Measurements from ENCODE around the gene HAUS7.

DNA sequence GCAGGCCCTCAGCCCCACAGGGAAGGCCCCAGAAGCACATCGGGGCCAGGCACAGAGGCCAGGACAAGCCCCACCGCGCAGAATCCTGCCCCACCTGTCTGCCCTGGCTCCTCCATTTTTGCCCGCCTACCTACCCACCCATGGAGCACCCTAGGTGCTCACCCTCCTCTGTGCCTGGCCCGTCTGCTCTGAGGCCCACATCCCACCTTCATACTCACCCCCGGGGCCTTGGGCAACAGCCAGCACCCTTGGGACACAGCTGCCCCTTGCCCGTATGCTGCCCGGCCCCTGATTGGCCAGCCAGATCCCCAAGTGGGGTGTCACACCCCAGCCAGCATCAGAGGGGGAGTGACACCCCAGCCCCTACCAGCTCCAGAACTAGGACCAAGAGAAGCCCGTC is 13.7 kb downstream of the HAUS7 start:
- TF ChIP-seq, protein P1, sequence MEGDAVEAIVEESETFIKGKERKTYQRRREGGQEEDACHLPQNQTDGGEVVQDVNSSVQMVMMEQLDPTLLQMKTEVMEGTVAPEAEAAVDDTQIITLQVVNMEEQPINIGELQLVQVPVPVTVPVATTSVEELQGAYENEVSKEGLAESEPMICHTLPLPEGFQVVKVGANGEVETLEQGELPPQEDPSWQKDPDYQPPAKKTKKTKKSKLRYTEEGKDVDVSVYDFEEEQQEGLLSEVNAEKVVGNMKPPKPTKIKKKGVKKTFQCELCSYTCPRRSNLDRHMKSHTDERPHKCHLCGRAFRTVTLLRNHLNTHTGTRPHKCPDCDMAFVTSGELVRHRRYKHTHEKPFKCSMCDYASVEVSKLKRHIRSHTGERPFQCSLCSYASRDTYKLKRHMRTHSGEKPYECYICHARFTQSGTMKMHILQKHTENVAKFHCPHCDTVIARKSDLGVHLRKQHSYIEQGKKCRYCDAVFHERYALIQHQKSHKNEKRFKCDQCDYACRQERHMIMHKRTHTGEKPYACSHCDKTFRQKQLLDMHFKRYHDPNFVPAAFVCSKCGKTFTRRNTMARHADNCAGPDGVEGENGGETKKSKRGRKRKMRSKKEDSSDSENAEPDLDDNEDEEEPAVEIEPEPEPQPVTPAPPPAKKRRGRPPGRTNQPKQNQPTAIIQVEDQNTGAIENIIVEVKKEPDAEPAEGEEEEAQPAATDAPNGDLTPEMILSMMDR (IDR thresholded peaks at IDR 0.05) = no peak
- no peak for TF ChIP-seq POLR2A (IDR thresholded peaks at IDR 0.05)

Data from Peyer's patch (tissue), 4 donors.